ENCODE data around the gene CDX1.

CDX1 gene

GRCh38 chr5:150129454-150129812 is 37.1 kb upstream of the CDX1 start:
- no peak overlapping the region for H3K9ac ChIP-seq (ENCODE audit: insufficient read length)
- H3K27ac ChIP-seq: no peak overlapping the region
- H3K4me3 ChIP-seq: no peak overlapping the region
- DNase-seq (ENCODE audit: low read depth, low spot score): no peak
- H3K36me3 ChIP-seq (ENCODE audit: insufficient read depth, low read length): no peaks in the 10 kb centered on the region
- no peak for TF ChIP-seq POLR2AphosphoS5 (IDR thresholded peaks at IDR 0.05; ENCODE audit: borderline replicate concordance, low read depth, low read length)
- no peak for TF ChIP-seq EZH2 (IDR thresholded peaks at IDR 0.05)
- no peak for TF ChIP-seq FOXP2 (optimal IDR thresholded peaks at IDR 0.05; ENCODE audit: control extremely low read depth, extremely low read length, insufficient read depth)
- no peaks in the 10 kb centered on the region for H3K9me3 ChIP-seq (ENCODE audit: low read depth, low read length)

- TF ChIP-seq EZH2 (IDR thresholded peaks at IDR 0.05): no peak
- TF ChIP-seq POLR2AphosphoS5 (IDR thresholded peaks at IDR 0.05; ENCODE audit: borderline replicate concordance, low read depth, low read length): no peak
- no peak for TF ChIP-seq FOXP2 (optimal IDR thresholded peaks at IDR 0.05; ENCODE audit: control extremely low read depth, extremely low read length, insufficient read depth)
- Histone ChIP-seq H3K4me3 (no peak overlapping the region), H3K36me3 (ENCODE audit: insufficient read depth, low read length) (no peaks in the 10 kb centered on the region), H3K9me3 (ENCODE audit: low read depth, low read length) (no peaks in the 10 kb centered on the region), H3K27ac (no peak overlapping the region), H3K9ac (ENCODE audit: insufficient read length) (no peak overlapping the region)
- no peak for DNase-seq (ENCODE audit: low read depth, low spot score)
Observed at GRCh38 chr5:150129813-150130492, 36.6 kb upstream of the CDX1 start.

GRCh38 chr5:150130493-150130922 is 36.1 kb upstream of the CDX1 start:
- Histone ChIP-seq H3K36me3 (ENCODE audit: insufficient read depth, low read length) (no peaks in the 10 kb centered on the region), H3K9me3 (ENCODE audit: low read depth, low read length) (no peaks in the 10 kb centered on the region), H3K27ac (no peak overlapping the region), H3K9ac (ENCODE audit: insufficient read length) (no peak overlapping the region), H3K4me3 (no peak overlapping the region)
- TF ChIP-seq EZH2 (IDR thresholded peaks at IDR 0.05): no peak
- no peak for TF ChIP-seq FOXP2 (optimal IDR thresholded peaks at IDR 0.05; ENCODE audit: control extremely low read depth, extremely low read length, insufficient read depth)
- no peak for TF ChIP-seq POLR2AphosphoS5 (IDR thresholded peaks at IDR 0.05; ENCODE audit: borderline replicate concordance, low read depth, low read length)
- no peak for DNase-seq (ENCODE audit: low read depth, low spot score)

GRCh38 chr5:150131461-150131860 is 35.1 kb upstream of the CDX1 start:
- H3K27ac ChIP-seq: no peak overlapping the region
- no peak overlapping the region for H3K4me3 ChIP-seq
- H3K9ac ChIP-seq (ENCODE audit: insufficient read length): no peak overlapping the region
- H3K36me3 ChIP-seq (ENCODE audit: insufficient read depth, low read length): no peaks in the 10 kb centered on the region
- H3K9me3 ChIP-seq (ENCODE audit: low read depth, low read length): no peaks in the 10 kb centered on the region
- TF ChIP-seq FOXP2 (optimal IDR thresholded peaks at IDR 0.05; ENCODE audit: control extremely low read depth, extremely low read length, insufficient read depth) (no peak), EZH2 (IDR thresholded peaks at IDR 0.05) (no peak), POLR2AphosphoS5 (IDR thresholded peaks at IDR 0.05; ENCODE audit: borderline replicate concordance, low read depth, low read length) (no peak)
- no peak for DNase-seq (ENCODE audit: low read depth, low spot score)

- no peak for TF ChIP-seq POLR2AphosphoS5 (IDR thresholded peaks at IDR 0.05; ENCODE audit: borderline replicate concordance, low read depth, low read length)
- TF ChIP-seq EZH2 (IDR thresholded peaks at IDR 0.05): no peak
- TF ChIP-seq FOXP2 (optimal IDR thresholded peaks at IDR 0.05; ENCODE audit: control extremely low read depth, extremely low read length, insufficient read depth): no peak
Observed at GRCh38 chr5:150131978-150132694, 34.4 kb upstream of the CDX1 start.

GRCh38 chr5:150132740-150133139 is 33.8 kb upstream of the CDX1 start:
- H3K9ac ChIP-seq (ENCODE audit: insufficient read length): no peak overlapping the region
- no peaks in the 10 kb centered on the region for H3K9me3 ChIP-seq (ENCODE audit: low read depth, low read length)
- H3K36me3 ChIP-seq (ENCODE audit: insufficient read depth, low read length): no peaks in the 10 kb centered on the region
- H3K4me3 ChIP-seq: no peak overlapping the region
- H3K27ac ChIP-seq: no peak overlapping the region
- TF ChIP-seq POLR2AphosphoS5 (IDR thresholded peaks at IDR 0.05; ENCODE audit: borderline replicate concordance, low read depth, low read length) (no peak), EZH2 (IDR thresholded peaks at IDR 0.05) (no peak), FOXP2 (optimal IDR thresholded peaks at IDR 0.05; ENCODE audit: control extremely low read depth, extremely low read length, insufficient read depth) (no peak)
- no peak for DNase-seq (ENCODE audit: low read depth, low spot score)

More at GRCh38 chr5:150131978-150132694, 34.4 kb upstream of the CDX1 start:
- no peak for DNase-seq (ENCODE audit: low read depth, low spot score)
- Histone ChIP-seq H3K36me3 (ENCODE audit: insufficient read depth, low read length) (no peaks in the 10 kb centered on the region), H3K9ac (ENCODE audit: insufficient read length) (no peak overlapping the region), H3K4me3 (no peak overlapping the region), H3K27ac (no peak overlapping the region), H3K9me3 (ENCODE audit: low read depth, low read length) (no peaks in the 10 kb centered on the region)

GRCh38 chr5:150133581-150134197 is 32.9 kb upstream of the CDX1 start:
- Histone ChIP-seq H3K9me3 (ENCODE audit: low read depth, low read length) (no peaks in the 10 kb centered on the region), H3K36me3 (ENCODE audit: insufficient read depth, low read length) (no peaks in the 10 kb centered on the region), H3K4me3 (no peak overlapping the region), H3K9ac (ENCODE audit: insufficient read length) (no peak overlapping the region), H3K27ac (no peak overlapping the region)
- DNase-seq (ENCODE audit: low read depth, low spot score): no peak
- no peak for TF ChIP-seq FOXP2 (optimal IDR thresholded peaks at IDR 0.05; ENCODE audit: control extremely low read depth, extremely low read length, insufficient read depth)
- TF ChIP-seq EZH2 (IDR thresholded peaks at IDR 0.05): no peak
- TF ChIP-seq POLR2AphosphoS5 (IDR thresholded peaks at IDR 0.05; ENCODE audit: borderline replicate concordance, low read depth, low read length): no peak

- TF ChIP-seq EZH2 (IDR thresholded peaks at IDR 0.05) (no peak), POLR2AphosphoS5 (IDR thresholded peaks at IDR 0.05; ENCODE audit: borderline replicate concordance, low read depth, low read length) (no peak), FOXP2 (optimal IDR thresholded peaks at IDR 0.05; ENCODE audit: control extremely low read depth, extremely low read length, insufficient read depth) (no peak)
- DNase-seq (ENCODE audit: low read depth, low spot score): no peak
- H3K4me3 ChIP-seq: no peak overlapping the region
- no peaks in the 10 kb centered on the region for H3K36me3 ChIP-seq (ENCODE audit: insufficient read depth, low read length)
- no peak overlapping the region for H3K9ac ChIP-seq (ENCODE audit: insufficient read length)
- H3K9me3 ChIP-seq (ENCODE audit: low read depth, low read length): no peaks in the 10 kb centered on the region
- no peak overlapping the region for H3K27ac ChIP-seq
Observed at GRCh38 chr5:150134198-150134588, 32.4 kb upstream of the CDX1 start.

All from SK-N-MC (cell line).